HEK293 (cell line): ENCODE results near the gene DLGAP3.

Experiments used
- REPIN1 ChIP-seq: fragments of 450-650 bp; formaldehyde crosslinking; IDR thresholded peaks from 2 replicates; pipeline ENCODE4 v1.5.1; 2017; ENCODE audit warnings: missing biosample characterization, missing genetic modification characterization, low read depth
- SP2 ChIP-seq: fragments of 450-650 bp; formaldehyde crosslinking; IDR thresholded peaks from 2 replicates; pipeline ENCODE4 v1.5.1; 2016; ENCODE audit warnings: missing biosample characterization, missing genetic modification characterization
- TCF7L2 ChIP-seq: IDR thresholded peaks from 2 replicates; pipeline ENCODE4 v1.6.1; 2011; ENCODE audit warnings: low read depth, mild to moderate bottlenecking, inconsistent platforms, low read length, moderate library complexity, borderline replicate concordance
- YY1 ChIP-seq: fragments of 450-650 bp; formaldehyde crosslinking; IDR thresholded peaks from 2 replicates; pipeline ENCODE4 v1.5.1; 2018; ENCODE audit warnings: missing biosample characterization, missing genetic modification characterization
- ZNF274 ChIP-seq, 2 experiments: fragments of 200-500 bp in 1 of 2; fragments of 450-650 bp in 1 of 2; sonication (Bioruptor generic) in 1 of 2; formaldehyde crosslinking in 1 of 2; IDR thresholded peaks; 2 replicates each; pipeline versions ENCODE4 v1.5.1 to v1.6.1; 2014 to 2016; ENCODE audit warnings: borderline replicate concordance in 1 of 2, inconsistent platforms in 1 of 2, low read length in 1 of 2, missing biosample characterization in 1 of 2, missing genetic modification characterization in 1 of 2
- ZNF292 ChIP-seq: fragments of 450-650 bp; formaldehyde crosslinking; IDR thresholded peaks from 2 replicates; pipeline ENCODE4 v1.5.1; 2016; ENCODE audit warnings: low read depth, missing biosample characterization, missing genetic modification characterization, borderline replicate concordance
- ZNF548 ChIP-seq: fragments of 450-650 bp; formaldehyde crosslinking; IDR thresholded peaks from 2 replicates; pipeline ENCODE4 v1.5.1; 2016; ENCODE audit warnings: missing biosample characterization, missing genetic modification characterization
- ZNF76 ChIP-seq: fragments of 450-650 bp; formaldehyde crosslinking; IDR thresholded peaks from 2 replicates; pipeline ENCODE4; 2016; ENCODE audit warnings: low read depth, missing biosample characterization, missing genetic modification characterization, borderline replicate concordance
- TF ChIP-seq, protein P1 (sequence below): fragments of 450-650 bp; formaldehyde crosslinking; IDR thresholded peaks from 2 replicates; pipeline ENCODE4 v1.5.1; 2016; ENCODE audit warnings: missing biosample characterization, missing genetic modification characterization
- TF ChIP-seq, protein P2 (sequence below): fragments of 450-650 bp; formaldehyde crosslinking; IDR thresholded peaks from 2 replicates; pipeline ENCODE4 v1.5.1; 2016; ENCODE audit warnings: missing biosample characterization, missing genetic modification characterization
- TF ChIP-seq, protein P3 (sequence below): sonication (generic); formaldehyde crosslinking; IDR thresholded peaks from 2 replicates; pipeline ENCODE4 v1.8.1; 2022; ENCODE audit warnings: mild to moderate bottlenecking, moderate library complexity, missing genetic modification reagents
- TF ChIP-seq, protein P4 (sequence below): fragments of 450-650 bp; IDR thresholded peaks from 2 replicates; pipeline ENCODE4 v1.5.1; 2018; ENCODE audit warnings: missing biosample characterization, mild to moderate bottlenecking, missing genetic modification characterization

DNA sequence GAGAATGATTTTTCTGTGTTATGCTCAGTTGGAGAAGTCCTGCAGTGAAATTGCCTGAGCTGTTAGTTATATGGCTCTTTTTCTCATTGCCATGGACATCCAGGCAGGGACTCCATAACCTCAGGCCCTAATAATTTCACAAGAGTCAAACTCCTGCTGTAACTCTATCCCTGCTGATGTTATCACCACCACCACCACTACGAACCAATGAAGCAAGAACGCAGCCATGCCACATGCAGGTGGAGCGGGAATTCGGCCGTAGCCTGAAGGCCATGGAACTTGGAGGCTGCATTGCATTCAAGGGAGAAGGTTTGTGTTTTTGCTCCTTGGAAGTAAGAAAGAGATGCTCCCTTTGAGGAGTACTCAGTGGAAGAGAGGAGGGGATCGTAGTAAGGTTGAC is 16.8 kb upstream of the DLGAP3 start:
- no peak for TF ChIP-seq ZNF76
- TF ChIP-seq, protein P1, sequence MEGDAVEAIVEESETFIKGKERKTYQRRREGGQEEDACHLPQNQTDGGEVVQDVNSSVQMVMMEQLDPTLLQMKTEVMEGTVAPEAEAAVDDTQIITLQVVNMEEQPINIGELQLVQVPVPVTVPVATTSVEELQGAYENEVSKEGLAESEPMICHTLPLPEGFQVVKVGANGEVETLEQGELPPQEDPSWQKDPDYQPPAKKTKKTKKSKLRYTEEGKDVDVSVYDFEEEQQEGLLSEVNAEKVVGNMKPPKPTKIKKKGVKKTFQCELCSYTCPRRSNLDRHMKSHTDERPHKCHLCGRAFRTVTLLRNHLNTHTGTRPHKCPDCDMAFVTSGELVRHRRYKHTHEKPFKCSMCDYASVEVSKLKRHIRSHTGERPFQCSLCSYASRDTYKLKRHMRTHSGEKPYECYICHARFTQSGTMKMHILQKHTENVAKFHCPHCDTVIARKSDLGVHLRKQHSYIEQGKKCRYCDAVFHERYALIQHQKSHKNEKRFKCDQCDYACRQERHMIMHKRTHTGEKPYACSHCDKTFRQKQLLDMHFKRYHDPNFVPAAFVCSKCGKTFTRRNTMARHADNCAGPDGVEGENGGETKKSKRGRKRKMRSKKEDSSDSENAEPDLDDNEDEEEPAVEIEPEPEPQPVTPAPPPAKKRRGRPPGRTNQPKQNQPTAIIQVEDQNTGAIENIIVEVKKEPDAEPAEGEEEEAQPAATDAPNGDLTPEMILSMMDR (tag by site-specific recombination) = no peak
- TF ChIP-seq ZNF274 (IDR thresholded peaks at IDR 0.05; ENCODE audit: low read length) = no peak
- TF ChIP-seq ZNF274 (tag by site-specific recombination; IDR thresholded peaks at IDR 0.05; ENCODE audit: borderline replicate concordance) = no peak
- no peak for TF ChIP-seq ZNF292 (tag by site-specific recombination)
- TF ChIP-seq ZNF548 (tag by site-specific recombination) = no peak
- TF ChIP-seq, protein P2, sequence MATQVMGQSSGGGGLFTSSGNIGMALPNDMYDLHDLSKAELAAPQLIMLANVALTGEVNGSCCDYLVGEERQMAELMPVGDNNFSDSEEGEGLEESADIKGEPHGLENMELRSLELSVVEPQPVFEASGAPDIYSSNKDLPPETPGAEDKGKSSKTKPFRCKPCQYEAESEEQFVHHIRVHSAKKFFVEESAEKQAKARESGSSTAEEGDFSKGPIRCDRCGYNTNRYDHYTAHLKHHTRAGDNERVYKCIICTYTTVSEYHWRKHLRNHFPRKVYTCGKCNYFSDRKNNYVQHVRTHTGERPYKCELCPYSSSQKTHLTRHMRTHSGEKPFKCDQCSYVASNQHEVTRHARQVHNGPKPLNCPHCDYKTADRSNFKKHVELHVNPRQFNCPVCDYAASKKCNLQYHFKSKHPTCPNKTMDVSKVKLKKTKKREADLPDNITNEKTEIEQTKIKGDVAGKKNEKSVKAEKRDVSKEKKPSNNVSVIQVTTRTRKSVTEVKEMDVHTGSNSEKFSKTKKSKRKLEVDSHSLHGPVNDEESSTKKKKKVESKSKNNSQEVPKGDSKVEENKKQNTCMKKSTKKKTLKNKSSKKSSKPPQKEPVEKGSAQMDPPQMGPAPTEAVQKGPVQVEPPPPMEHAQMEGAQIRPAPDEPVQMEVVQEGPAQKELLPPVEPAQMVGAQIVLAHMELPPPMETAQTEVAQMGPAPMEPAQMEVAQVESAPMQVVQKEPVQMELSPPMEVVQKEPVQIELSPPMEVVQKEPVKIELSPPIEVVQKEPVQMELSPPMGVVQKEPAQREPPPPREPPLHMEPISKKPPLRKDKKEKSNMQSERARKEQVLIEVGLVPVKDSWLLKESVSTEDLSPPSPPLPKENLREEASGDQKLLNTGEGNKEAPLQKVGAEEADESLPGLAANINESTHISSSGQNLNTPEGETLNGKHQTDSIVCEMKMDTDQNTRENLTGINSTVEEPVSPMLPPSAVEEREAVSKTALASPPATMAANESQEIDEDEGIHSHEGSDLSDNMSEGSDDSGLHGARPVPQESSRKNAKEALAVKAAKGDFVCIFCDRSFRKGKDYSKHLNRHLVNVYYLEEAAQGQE = no peak
- no peak for TF ChIP-seq REPIN1 (tag by site-specific recombination)
- no peak for TF ChIP-seq TCF7L2
- no peak for TF ChIP-seq YY1
- TF ChIP-seq, protein P3, sequence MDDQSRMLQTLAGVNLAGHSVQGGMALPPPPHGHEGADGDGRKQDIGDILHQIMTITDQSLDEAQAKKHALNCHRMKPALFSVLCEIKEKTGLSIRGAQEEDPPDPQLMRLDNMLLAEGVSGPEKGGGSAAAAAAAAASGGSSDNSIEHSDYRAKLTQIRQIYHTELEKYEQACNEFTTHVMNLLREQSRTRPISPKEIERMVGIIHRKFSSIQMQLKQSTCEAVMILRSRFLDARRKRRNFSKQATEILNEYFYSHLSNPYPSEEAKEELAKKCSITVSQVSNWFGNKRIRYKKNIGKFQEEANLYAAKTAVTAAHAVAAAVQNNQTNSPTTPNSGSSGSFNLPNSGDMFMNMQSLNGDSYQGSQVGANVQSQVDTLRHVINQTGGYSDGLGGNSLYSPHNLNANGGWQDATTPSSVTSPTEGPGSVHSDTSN (CRISPR knock-in tag) = no peak
- TF ChIP-seq, protein P4, sequence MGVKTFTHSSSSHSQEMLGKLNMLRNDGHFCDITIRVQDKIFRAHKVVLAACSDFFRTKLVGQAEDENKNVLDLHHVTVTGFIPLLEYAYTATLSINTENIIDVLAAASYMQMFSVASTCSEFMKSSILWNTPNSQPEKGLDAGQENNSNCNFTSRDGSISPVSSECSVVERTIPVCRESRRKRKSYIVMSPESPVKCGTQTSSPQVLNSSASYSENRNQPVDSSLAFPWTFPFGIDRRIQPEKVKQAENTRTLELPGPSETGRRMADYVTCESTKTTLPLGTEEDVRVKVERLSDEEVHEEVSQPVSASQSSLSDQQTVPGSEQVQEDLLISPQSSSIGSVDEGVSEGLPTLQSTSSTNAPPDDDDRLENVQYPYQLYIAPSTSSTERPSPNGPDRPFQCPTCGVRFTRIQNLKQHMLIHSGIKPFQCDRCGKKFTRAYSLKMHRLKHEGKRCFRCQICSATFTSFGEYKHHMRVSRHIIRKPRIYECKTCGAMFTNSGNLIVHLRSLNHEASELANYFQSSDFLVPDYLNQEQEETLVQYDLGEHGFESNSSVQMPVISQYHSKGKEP (tag by site-specific recombination) = no peak
- no peak for TF ChIP-seq SP2 (tag by site-specific recombination)
